ENCODE results near the gene SLC2A9.
"Not testable (repeated sequence)": the region's sequence is repeated elsewhere in the genome, so short reads cannot be mapped to it uniquely, and the experiment has no call there.

SLC2A9 gene

GRCh38 chr4:9996319-9997110 lies 24.8 kb downstream of the SLC2A9 start:
- in situ Hi-C loops (cut with HindIII; ENCODE audit: low pct_unique_long_range_greater_than_20kb, low sequenced_read_pairs) = no loop called here
- TF ChIP-seq JUND (IDR thresholded peaks at IDR 0.05; ENCODE audit: low read depth) = no peak
- no peak for DNase-seq (ENCODE audit: low read depth in 1 of 2, low spot score in 1 of 2)

- in situ Hi-C loops (cut with HindIII; ENCODE audit: low pct_unique_long_range_greater_than_20kb, low sequenced_read_pairs) = no loop called here
- no peak for DNase-seq (ENCODE audit: low read depth in 1 of 2, low spot score in 1 of 2)
- no peak for TF ChIP-seq JUND (IDR thresholded peaks at IDR 0.05; ENCODE audit: low read depth)
Observed at GRCh38 chr4:9994246-9994847, 26.9 kb downstream of the SLC2A9 start.

- in situ Hi-C loops (cut with HindIII; ENCODE audit: low pct_unique_long_range_greater_than_20kb, low sequenced_read_pairs) = no loop called here
- no peak for TF ChIP-seq JUND (IDR thresholded peaks at IDR 0.05; ENCODE audit: low read depth)
- no peak for DNase-seq (ENCODE audit: low read depth in 1 of 2, low spot score in 1 of 2)
Observed at GRCh38 chr4:9989918-9990635, 31.2 kb downstream of the SLC2A9 start.

GRCh38 chr4:9988933-9989332 lies 32.4 kb downstream of the SLC2A9 start:
- DNase-seq (ENCODE audit: low read depth in 1 of 2, low spot score in 1 of 2) = no peak
- TF ChIP-seq JUND (IDR thresholded peaks at IDR 0.05; ENCODE audit: low read depth) = no peak
- in situ Hi-C loops (cut with HindIII; ENCODE audit: low pct_unique_long_range_greater_than_20kb, low sequenced_read_pairs) = no loop called here

GRCh38 chr4:9988363-9988749 lies 32.9 kb downstream of the SLC2A9 start:
- no peak for DNase-seq (ENCODE audit: low read depth in 1 of 2, low spot score in 1 of 2)
- TF ChIP-seq JUND (IDR thresholded peaks at IDR 0.05; ENCODE audit: low read depth) = no peak
- in situ Hi-C loops (cut with HindIII; ENCODE audit: low pct_unique_long_range_greater_than_20kb, low sequenced_read_pairs) = no loop called here

- no peak for TF ChIP-seq JUND (IDR thresholded peaks at IDR 0.05; ENCODE audit: low read depth)
- no peak for DNase-seq (ENCODE audit: low read depth in 1 of 2, low spot score in 1 of 2)
- in situ Hi-C loops (cut with HindIII; ENCODE audit: low pct_unique_long_range_greater_than_20kb, low sequenced_read_pairs) = no loop called here
Observed at GRCh38 chr4:9987749-9988362, 33.4 kb downstream of the SLC2A9 start.

- no peak for TF ChIP-seq JUND (IDR thresholded peaks at IDR 0.05; ENCODE audit: low read depth)
- DNase-seq (ENCODE audit: low read depth in 1 of 2, low spot score in 1 of 2) = no peak
- in situ Hi-C loops (cut with HindIII; ENCODE audit: low pct_unique_long_range_greater_than_20kb, low sequenced_read_pairs) = no loop called here
Observed at GRCh38 chr4:9984621-9985020, 36.7 kb downstream of the SLC2A9 start.

GRCh38 chr4:9983211-9983610 lies 38.1 kb downstream of the SLC2A9 start:
- no peak for TF ChIP-seq JUND (IDR thresholded peaks at IDR 0.05; ENCODE audit: low read depth)
- in situ Hi-C loops (cut with HindIII; ENCODE audit: low pct_unique_long_range_greater_than_20kb, low sequenced_read_pairs) = no loop called here
- DNase-seq (ENCODE audit: low read depth in 1 of 2, low spot score in 1 of 2) = no peak

GRCh38 chr4:9981899-9982298 lies 39.4 kb downstream of the SLC2A9 start:
- DNase-seq (ENCODE audit: low read depth in 1 of 2, low spot score in 1 of 2); in situ Hi-C loops (cut with HindIII; ENCODE audit: low pct_unique_long_range_greater_than_20kb, low sequenced_read_pairs): not testable (repeated sequence)

- DNase-seq (ENCODE audit: low read depth in 1 of 2, low spot score in 1 of 2) = no peak
- no peak for TF ChIP-seq JUND (IDR thresholded peaks at IDR 0.05; ENCODE audit: low read depth)
- in situ Hi-C loops (cut with HindIII; ENCODE audit: low pct_unique_long_range_greater_than_20kb, low sequenced_read_pairs) = no loop called here
Observed at GRCh38 chr4:9980898-9981297, 40.4 kb downstream of the SLC2A9 start.

- in situ Hi-C loops (cut with HindIII; ENCODE audit: low pct_unique_long_range_greater_than_20kb, low sequenced_read_pairs) = no loop called here
- DNase-seq (ENCODE audit: low read depth in 1 of 2, low spot score in 1 of 2) = no peak
- no peak for TF ChIP-seq JUND (IDR thresholded peaks at IDR 0.05; ENCODE audit: low read depth)
Observed at GRCh38 chr4:9979101-9979701, 42.1 kb downstream of the SLC2A9 start.

GRCh38 chr4:9977518-9978031 lies 43.7 kb downstream of the SLC2A9 start:
- in situ Hi-C loops (cut with HindIII; ENCODE audit: low pct_unique_long_range_greater_than_20kb, low sequenced_read_pairs) = no loop called here
- no peak for TF ChIP-seq JUND (IDR thresholded peaks at IDR 0.05; ENCODE audit: low read depth)
- DNase-seq (ENCODE audit: low read depth in 1 of 2, low spot score in 1 of 2) = no peak
